CD4-positive, alpha-beta T cell treated with Interleukin-1 beta for 1 hour (primary cell): ENCODE measurements around the gene CDKAL1.

ENCODE experiments used
- DNase-seq, 2 donors: peaks; one replicate each; pipeline ENCODE4 v3.0.0-alpha.2; 2020 to 2022

CDKAL1 gene

DNA sequence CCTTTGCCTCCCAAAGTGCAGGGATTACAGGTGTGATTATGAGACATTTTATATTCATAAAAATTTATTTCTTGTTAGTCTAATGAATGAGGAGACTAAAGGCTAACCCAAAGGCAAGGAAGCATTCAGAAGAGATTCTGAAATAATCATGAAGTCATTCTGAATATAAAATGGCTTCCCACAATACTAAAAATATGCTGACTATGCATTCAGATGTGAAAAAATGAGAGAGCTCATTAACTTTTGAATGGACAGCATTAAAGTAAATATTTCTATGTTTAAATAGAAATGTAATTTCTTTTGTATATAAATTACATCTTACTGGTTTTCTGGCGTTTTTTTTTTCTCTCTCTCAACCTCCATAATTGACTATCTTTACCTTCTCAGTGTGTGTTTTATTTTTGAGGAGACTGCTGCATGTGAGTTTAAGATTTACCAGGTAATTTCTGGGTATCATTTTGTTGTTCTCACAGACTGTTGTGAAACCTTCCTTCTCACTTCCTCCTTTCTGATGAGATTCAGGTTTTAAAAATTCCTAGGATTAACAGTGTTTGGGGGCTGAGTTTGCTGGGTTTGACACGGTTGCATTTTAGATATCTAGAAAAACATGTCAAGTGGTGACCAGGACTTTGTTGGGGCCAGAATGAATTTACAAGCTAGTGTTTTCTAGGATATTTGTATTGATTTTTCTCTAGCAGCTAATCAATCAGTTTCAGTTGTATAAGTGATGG is 316.6 kb downstream of the CDKAL1 start:
- no peak for DNase-seq

DNA sequence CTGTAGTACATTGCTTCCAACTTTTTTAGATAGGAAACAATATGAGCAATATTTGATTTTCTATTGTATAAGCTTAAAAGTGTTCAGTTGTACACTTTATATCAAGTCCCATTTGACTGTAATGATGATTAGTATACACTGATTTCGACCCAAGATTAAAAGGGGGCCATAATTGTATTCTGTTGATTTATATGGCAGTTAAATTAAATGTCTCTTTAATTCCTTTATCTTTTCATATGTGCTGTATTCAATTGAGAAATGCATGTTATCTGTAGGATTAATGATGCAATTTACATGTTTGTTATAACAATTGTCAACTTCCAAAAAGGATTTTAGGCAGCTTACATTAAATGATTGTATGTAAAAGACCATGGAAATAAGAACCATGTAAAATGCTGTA is 317.5 kb downstream of the CDKAL1 start:
- DNase-seq, result no peak

DNA sequence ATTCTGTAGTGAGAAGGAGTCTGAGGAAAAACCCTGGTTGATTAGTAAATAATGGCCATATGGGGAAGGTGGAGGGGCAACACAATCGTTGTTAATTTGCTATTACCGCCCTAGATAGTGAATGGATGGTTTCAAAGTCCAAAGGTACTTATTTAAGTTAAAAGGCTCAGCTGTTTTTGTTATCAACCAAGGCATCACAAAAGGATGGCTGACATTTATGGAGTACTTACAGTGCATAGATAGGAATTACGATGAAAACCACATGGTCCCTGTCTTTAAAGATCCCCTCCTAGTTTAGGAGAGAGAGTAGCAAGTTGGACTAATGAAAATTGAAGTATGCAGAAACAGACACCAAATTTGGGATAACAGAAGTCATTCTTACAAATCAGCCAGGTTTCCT is 319.6 kb downstream of the CDKAL1 start:
- no peak for DNase-seq

DNA sequence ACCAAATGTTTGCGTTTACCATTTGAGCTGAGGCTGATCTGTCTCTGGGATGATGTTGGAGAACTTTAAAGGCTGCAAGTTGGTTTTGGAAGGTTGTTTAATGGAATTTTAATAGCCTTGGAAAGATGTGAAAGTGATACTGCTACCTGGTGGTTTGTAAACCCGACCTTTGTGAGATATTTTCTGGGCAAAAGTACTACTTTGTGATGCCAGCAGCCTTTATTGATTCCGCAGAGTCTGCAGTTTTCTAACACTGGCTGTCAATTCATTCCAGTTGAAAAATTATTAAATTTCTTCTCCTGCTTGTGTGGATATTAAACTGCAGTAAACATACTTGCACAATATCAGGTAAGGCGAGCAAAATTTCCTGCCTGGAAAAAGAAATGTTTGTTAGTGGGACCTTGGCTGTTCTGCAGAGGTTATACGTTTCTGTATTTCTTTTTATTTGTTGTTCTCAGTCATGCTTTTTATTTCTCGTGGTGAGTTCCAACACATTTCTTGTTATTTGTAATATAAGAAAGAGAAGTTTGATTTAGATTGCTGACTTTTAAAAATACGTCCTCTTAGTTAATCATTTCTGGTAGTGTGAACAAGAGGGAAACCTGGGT is 322.5 kb downstream of the CDKAL1 start:
- DNase-seq, result no peak

DNA sequence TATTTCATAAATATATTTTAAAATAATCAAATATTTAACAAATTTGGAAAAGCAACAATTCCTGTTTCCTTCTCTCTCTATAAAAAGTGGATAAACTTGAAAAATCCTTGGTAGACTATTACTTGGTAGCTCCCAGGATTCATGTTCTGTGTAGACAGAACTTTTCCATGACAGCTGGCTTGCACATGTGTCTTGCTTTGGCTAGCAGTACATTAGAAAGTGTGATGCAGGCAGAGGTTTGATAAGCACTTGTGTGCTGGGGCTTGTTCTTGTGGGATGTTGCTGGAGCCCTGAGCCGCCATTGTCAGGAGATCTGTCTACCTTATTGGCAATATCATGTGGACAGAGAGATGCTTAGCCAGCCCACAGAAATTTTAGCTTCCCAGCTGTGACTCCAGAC is 327.2 kb downstream of the CDKAL1 start:
- DNase-seq, result no peak

DNA sequence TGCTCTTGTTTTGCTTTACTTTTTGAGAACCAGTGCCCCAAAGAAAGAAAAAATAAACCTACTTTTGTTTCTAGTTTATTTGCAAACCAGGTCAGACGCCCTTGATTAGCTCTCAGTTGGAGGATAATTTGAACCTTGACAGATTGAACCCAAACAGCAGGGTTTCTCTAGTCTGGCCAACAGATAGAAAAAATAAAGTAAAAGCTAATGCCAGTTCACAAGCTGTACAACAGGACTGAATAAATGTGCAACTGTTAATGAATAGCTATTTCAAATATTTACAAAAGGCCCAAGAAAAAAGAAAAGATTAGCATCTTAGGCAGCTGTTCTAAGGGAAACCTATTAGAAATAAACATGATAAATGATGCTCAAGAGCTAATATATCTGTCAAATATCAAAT is 331.8 kb downstream of the CDKAL1 start:
- DNase-seq, result no peak

DNA sequence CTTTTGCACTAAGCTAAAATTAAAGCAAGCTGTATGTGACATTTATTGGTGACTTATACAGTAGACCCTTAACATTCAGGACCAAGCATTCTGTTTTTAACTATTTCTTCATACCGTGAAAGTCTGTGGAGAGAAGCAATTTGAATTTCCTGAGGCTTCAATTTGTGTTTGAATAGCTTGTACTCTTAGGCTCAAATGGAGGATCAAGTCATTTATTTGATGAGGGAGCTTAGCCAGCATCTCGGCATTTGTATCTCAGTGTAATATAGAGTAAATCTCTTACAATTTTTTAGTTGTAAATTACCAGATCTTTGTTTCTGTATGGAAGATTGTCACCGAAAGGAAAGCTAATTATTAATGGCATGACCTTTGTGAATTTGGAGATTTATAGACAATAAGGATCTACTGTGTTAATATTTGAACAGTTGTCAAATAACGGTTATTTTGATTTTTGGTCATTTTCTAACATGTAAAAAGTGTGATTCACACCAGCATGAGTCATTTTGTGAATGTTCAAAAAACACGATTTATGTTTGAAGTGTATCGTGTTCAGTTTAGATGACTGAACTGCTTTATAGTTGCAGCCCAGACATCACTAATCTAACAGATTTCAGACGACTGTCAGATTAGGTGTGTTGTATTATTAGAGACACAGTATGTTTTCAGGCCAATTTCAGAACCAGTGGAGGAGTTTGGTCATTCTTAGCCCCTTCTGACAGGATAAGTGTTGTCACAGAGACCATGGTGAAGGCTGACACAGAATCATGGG is 332.9 kb downstream of the CDKAL1 start:
- no peak for DNase-seq

DNA sequence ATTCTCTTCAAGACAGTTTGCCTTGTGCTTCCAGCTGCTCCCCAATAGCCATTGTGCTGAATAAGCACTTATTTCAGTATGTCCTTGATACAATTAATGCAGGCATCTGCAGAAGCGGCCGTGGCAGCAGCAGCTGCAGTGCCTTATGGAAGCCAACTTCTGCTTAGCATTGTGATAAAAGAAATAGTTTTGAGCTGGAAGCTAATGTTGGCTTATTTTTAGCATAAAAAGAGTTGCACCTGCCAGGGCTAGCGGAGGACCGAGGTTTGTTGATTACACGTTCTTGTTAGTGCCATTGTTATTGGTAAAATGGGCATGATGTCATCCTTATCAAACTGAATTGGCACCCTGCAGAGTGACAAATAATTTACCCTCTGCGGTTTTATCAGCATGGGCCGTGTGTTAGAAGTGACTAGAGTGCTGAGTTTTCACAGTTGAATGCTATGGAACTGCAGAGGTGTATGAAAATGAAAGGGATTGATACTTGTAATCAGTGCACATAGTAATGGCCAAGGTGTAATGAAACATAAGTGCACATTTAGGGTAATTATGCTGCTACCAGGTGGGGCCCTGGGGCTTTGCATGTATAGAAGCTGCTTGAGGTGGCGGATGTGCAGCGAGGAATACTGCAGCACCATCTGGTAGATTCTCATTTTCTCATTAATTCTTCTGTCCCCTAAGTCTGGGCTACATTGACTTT is 334.3 kb downstream of the CDKAL1 start:
- DNase-seq, result no peak

DNA sequence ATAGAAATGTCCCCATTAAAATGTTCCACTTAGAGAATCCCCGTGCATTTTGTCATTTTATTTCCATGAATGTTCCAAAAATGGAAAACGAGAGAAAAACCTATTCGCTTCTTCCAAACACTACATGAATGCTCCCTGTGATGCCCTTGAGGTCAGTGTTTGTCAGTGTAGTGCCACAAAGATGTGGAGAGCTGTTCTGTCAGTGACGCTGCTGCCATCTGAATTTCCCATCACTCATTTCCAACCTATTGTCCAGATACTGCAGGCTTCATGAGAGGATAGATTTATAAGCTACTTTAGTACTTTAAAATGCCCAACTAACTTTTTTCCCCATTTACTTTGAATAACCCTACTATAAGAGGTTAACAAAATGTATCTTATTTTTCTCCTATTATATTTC is 335.8 kb downstream of the CDKAL1 start:
- DNase-seq, result no peak

DNA sequence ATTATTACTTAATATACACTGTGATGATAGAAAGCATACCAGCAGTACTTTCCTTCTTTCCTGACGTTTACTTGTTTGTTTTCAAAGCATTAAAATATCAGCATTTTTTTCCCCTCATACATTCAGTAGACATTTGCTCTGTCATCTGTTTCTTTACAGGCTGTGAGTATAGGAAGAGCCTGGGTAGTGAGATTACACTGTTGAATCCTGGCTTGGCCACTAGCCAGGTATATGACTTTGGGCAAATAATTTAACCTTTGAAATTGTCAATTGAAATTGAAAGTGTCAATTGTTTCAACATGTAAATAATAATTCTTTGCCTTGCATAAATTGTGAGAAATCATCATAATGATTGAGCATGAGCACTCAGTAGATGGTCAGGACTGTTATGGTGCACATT is 336.2 kb downstream of the CDKAL1 start:
- DNase-seq, result no peak

DNA sequence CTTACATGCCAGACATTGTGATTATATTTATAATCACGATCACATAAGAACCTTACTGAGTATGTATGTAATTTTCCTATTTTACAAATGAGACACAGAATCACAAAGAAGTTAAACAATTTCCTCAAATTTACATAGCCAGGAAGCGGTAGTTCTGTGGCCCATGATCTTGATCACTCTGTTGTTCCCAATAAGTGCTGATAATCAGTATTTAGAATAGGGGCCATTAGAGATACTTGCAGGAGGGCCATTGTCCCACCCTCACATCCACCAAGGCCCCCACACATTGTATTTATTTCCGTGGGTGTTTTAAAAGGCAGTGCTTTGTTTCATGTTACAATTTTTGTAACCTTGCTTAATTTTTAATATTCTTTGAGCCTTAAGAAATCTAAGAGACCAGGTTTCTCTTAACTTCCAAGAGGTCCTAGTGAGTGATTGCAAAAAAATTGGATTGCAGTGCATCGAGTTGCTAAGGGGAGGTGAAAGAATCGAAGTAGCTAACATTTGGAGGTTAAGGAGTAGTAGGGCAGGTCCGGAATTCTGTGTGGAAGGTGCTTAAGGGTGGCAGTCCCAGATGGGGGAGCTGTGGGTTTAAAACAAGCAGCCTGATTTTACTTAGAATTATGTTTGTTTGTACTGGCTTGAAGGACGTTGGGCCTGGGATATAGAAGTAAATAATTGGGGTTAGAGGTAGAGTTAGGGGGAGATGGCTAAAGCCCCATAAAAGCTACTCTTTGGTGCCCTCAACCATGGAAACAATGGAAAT is 339.4 kb downstream of the CDKAL1 start:
- DNase-seq, result no peak

DNA sequence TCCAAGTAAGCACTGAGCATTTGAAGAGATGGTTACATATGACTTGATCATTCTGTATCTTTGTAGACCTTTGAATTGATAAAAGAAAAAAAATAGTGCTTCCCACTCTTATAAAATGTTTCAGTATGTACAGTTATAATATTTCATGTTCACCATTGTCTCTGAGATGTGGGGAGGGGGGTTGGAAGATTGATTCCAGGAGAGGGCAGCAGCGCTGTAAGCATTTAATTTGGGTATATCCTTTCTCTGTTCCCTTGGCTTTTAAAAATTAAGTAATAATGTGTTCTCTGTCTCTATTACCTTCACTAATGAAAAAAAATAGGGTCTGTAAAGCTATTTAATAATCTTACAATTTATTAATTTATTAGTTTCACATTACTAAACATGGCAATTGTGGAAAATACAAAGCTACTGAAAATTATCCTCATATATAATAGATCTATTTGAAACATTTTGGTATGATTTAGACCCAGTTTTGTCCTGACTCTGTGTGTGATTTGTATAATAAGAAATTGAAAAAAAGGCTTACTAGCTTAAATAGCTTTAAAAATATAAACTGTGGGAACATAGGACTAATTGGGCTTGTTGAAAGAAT is 341.2 kb downstream of the CDKAL1 start:
- DNase-seq, result no peak

DNA sequence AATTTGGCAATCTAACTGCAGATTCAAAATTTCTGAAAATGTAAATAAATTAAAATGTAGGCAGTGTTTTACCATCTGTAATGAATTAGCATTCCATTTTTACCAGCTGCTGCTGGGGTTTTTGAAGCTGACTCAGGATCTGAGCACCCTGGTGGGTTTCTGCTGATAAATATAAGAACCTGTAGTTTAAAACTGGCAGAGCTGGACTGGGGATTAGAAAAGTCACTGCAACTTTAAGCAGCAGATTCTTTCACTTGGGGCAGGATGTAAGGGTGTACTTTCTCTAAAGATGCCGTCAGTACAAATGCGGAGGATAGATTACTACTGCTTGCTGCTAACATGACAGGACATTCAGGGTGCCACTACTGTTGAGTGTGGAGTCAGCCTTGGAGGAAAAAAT is 341.8 kb downstream of the CDKAL1 start:
- DNase-seq, result no peak

DNA sequence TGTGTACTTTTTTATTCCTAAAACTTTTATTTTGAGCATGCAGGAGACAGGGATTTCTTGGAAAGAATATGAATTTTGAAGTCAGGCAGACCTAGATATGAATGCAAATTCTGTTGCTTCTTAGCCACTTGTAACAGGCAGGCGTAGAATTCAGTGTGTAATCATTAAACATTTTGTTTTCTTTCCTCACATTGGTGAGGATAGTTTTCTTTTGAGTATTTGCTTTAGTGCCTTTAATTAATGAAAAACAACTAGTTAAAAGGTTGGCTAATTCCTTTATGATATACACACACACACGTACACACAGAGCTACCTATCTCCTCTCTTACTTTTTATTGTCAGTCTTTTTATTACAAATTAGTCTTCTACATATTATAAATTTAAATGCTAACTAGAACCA is 342.3 kb downstream of the CDKAL1 start:
- DNase-seq, result no peak

DNA sequence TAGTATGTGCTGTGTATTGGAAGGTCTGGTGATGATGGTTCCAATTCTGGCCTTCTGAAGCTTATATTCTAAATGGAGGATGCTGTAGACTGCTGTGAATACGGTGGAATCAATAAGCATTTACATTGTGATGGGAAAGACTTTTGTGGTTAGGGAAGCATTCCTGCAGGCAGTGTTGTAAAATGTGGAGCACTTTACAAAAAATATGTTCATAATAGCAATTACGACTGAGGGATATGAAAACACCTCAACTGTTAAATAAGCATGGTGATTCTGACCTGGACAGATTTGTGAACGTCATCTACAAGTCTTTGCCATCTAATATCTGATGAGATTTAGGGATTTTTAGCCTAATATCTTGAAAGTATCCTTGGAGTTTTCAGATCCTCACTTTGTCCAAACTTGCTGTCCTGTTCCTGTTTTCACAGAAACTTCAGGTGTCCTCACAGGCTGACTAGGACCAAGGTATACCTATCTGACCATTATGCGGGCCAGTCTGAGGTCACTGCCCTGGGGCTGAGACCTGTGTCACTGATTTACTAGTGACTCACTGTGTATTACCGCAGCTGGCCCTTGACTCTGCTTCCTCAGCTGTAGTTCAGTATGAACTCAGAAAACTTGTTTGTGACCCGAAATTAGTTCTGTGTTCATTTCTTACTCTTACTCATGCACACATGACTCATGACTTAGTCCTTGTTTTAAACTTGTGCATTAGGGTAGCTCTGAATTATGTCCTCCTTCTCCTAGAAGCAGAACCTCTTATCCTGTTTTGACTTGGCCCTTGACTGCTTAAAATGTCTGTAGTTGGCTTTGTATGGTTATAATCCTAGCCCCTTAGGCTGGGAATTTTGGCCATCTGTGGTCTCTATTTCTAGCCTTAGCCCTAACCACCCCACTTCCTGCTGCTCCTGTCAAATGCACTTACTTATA is 343.0 kb downstream of the CDKAL1 start:
- DNase-seq, result no peak

DNA sequence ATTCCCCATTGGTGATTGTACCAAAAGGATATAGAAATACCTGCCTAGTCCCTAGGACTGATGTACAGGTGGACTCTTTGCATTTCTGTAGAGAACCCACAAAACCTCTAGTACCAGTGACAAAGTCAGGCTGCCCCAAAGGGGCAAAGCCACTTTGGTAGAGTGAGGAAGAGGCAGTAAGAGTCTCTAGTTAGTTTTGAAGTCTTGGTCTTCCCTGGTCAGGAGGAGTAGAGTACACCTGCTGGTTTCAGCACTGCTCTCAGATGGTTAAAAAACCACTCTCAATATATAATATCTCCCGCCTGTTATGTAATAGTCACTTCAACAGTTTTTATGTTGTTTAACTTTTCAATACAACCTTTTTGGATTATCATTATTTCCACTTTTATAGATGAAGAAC is 344.9 kb downstream of the CDKAL1 start:
- DNase-seq, result no peak

DNA sequence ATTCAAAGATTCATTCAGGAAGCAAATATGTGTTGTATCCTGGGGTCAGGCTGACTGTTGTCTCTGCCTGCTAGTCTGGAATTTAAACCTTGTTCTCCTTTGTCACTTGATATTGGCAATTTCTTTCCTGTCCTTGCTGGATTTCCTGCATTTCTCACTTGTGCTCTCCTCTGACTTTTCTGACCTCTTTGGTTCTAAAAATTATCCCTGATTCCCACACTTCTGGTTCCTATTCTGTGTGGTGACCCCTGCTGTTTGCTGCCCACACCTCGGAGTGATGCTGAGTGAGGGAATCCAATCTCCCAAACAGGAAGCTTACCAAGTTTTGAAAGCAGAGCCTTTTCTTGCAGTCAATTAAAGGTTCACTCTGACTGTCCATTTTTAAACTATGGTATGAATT is 345.3 kb downstream of the CDKAL1 start:
- DNase-seq, result no peak

DNA sequence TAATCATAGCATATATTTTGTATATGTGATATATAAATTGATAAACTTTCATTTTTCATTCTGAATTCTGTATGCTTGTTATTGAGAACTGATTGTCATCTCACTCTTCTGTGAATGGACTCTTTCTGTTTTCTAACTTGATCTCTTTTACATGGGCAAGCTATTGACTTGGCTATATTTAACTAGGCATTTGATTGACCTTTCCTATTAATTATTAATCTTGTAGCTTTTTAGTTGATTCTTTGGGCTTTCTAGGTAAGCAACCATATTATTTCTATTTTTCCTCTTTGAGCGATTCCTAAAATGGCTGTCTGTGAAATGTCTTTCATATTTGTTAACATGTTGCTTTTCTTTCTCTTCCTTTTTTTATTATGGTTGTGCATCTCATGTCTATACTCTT is 347.1 kb downstream of the CDKAL1 start:
- no peak for DNase-seq

DNA sequence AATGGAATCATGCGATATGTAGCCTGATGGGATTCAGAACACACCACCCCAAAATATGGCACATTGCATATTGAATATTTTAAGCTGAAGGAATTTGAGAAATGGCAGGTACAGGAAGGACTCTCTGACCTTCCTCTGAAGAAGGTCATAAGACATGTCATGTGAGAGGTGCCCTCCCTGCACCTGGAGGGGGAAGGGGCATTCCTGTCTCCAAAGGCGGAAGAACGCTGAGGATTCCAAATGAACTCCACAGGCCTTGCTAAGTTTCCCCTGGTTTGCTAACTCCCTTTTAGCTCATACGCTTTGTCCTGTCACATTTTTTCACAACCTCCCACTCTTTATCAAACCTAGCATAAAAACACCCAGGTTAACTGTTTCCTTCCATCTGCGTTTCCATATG is 347.8 kb downstream of the CDKAL1 start:
- DNase-seq, result no peak

DNA sequence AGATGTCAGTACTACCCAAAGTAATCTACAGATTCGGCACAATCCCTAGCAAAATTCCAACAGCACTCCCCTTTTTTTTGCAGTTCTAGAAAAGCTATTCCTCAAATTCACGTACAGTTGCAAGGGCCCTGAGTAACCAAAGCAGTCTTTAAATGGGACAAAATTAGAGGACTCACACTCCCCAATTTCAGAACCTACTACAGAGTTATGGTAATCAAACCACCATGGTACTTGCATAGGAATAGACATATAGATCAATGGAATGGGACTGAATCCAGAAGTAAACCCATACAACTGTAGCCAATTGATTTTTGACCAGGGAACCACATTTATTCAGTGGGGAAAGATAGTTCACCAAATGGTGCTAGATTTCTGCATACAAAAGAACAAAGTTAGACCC is 350.8 kb downstream of the CDKAL1 start:
- no peak for DNase-seq

DNA sequence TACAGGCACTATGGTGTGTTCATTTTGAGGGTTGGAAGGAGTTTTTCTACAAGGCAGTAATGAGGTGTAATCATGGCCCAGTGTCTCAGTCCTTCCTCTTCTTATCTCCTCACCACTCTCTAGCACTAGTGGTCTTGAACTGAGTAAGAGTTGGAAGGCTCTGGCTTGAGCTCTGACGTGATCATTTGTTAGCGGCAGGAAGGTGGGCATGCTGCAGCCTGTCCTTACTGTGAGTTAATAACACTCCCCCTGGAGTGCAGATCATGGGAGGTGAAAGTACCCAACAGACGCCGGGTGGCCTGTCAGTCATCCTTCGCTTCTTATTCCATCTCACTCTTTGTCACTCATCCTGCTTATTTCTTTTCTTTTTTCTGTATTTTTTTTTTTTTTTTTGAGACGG is 356.9 kb downstream of the CDKAL1 start:
- no peak for DNase-seq
